ENCODE results near the gene PTTG1.

GRCh38 chr5:160449458-160449857 is 27.8 kb downstream of the PTTG1 start:
- TF ChIP-seq GATA2 (IDR thresholded peaks at IDR 0.05; ENCODE audit: low read depth, low read length): no peak
- TF ChIP-seq GATA3 (IDR thresholded peaks at IDR 0.05; ENCODE audit: low read depth, low read length): no peak
